GM12891 (cell line): Measurements from ENCODE around the gene KLHL30.

Source experiments
- POLR2A ChIP-seq: IDR thresholded peaks from 2 replicates; pipeline ENCODE4 v1.6.1; 2011; ENCODE audit warnings: low read depth, low read length, control low read depth
- POLR2AphosphoS5 ChIP-seq: IDR thresholded peaks from 2 replicates; pipeline ENCODE4 v1.6.1; 2011; ENCODE audit warnings: low read depth, low read length, control low read depth

DNA sequence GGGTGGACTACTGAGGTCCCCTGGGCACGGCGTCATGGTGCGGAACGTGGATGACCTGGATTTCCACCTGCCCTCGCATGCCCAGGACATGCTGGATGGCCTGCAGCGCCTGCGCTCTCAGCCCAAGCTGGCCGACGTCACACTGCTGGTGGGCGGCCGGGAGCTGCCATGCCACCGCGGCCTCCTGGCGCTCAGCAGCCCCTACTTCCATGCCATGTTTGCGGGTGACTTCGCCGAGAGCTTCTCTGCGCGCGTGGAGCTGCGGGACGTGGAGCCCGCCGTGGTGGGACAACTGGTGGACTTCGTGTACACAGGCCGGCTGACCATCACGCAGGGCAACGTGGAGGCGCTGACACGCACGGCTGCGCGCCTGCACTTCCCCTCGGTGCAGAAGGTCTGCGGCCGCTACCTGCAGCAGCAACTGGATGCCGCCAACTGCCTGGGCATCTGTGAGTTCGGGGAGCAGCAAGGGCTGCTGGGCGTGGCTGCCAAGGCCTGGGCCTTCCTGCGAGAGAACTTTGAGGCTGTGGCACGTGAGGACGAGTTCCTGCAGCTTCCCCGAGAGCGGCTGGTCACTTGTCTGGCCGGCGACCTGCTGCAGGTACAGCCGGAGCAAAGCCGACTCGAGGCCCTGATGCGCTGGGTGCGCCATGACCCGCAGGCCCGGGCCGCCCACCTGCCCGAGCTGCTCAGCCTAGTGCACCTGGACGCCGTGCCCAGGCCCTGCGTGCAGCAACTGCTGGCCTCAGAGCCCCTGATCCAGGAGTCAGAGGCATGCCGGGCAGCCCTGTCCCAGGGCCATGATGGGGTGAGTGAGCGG lies 2.5 kb downstream of the KLHL30 start:
- TF ChIP-seq POLR2AphosphoS5: no peak
- TF ChIP-seq POLR2A: no peak
